Ovary (tissue), 9 donors: ENCODE measurements around the gene HJURP. TPM values are rescaled to one million over a fixed set of nuclear protein-coding genes. Genes with fewer than 3 reads are reported as not detected.
A peak's percentile ranks its signal among the peaks of the same experiment; 100 is the strongest.

Source experiments
- DNase-seq, 5 donors: peaks; one replicate each; pipeline ENCODE4 v3.0.0-alpha.2; 2019 to 2020
- H3K27ac ChIP-seq, 2 donors: fragments of 200-600 bp; one replicate each; pipeline versions ENCODE4 v1.5.1 to v1.8.0; 2019 to 2022
- H3K27me3 ChIP-seq: fragments of 200-600 bp; one replicate; pipeline ENCODE4 v1.8.0; 2022
- H3K36me3 ChIP-seq: fragments of 200-600 bp; sonication (generic); one replicate; pipeline ENCODE4 v1.5.1; 2019
- H3K4me1 ChIP-seq: one replicate; pipeline ENCODE4 v1.8.1; 2013; ENCODE audit warnings: mild to moderate bottlenecking, moderate library complexity; ENCODE audit not compliant: insufficient read depth
- H3K4me3 ChIP-seq: fragments of 200-600 bp; sonication (generic); one replicate; pipeline ENCODE4 v1.5.1; 2017
- H3K9me3 ChIP-seq, 2 donors: fragments of 200-600 bp in 1 of 2; sonication (generic) in 1 of 2; one replicate each; pipeline versions ENCODE4 v1.5.1 to v1.8.1; 2013 to 2019; ENCODE audit warnings: mild to moderate bottlenecking in 1 of 2, moderate library complexity in 1 of 2
- EP300 ChIP-seq: sonication (generic); formaldehyde crosslinking; IDR thresholded peaks from one replicate; pipeline ENCODE4 v1.6.1; 2017; ENCODE audit warnings: antibody characterized with exemption
- POLR2A ChIP-seq: fragments of 450-650 bp; IDR thresholded peaks from one replicate; pipeline ENCODE4 v1.6.1; 2017; ENCODE audit warnings: antibody characterized with exemption, mild to moderate bottlenecking, moderate library complexity
- WGBS, 3 donors: extraction: QIAGEN DNeasy Blood & Tissue Kit in 1 of 3; methylation state at CpG; one replicate each; pipeline versions ENCODE4 v1.1.5 to v1.1.7; 2013 to 2017; 5-methylcytosine and 5-hydroxymethylcytosine counted together
- intact Hi-C, 4 donors: fragments of 100-400 bp; cut with DNase I; formaldehyde crosslinking; loops; one replicate each; pipeline versions ENCODE4 v1.11.0 to v1.15.1; 2022 to 2023
- polyA plus RNA-seq, 2 donors: library from polyadenylated mRNA; stranded (reverse); fragments of 200-250 nt in 1 of 2; fragments of 350-450 nt in 1 of 2; fragmentation: Illumina TruSeq in 1 of 2; extraction: RNeasy Lipid Tissue Mini Kit (QIAGEN cat#74804) in 1 of 2; gene quantifications; one replicate each; pipeline ENCODE4 v1.2.3, GENCODE V29; 2013 to 2014
- total RNA-seq, 7 donors: library from RNA; depleted of rRNA in 2 of 7; stranded (reverse); fragments of >200 nt in 2 of 7; fragmentation: NEBNext Ultra II Directional in 3 of 7; extraction: Animal tissue kit (Norgen Biotek cat#: 25700) in 3 of 7; gene quantifications; one replicate each; pipeline versions ENCODE4 v1.1.0 to v1.2.4, GENCODE V29; 2016 to 2023
- TF ChIP-seq, protein P1 (sequence below), 3 donors: fragments of 450-650 bp in 2 of 3; fragments of 200-600 bp in 1 of 3; IDR thresholded peaks; one replicate each; pipeline versions ENCODE4 v1.5.1 to v1.8.0; 2016 to 2022; ENCODE audit warnings: antibody characterized with exemption in 3 of 3, mild to moderate bottlenecking in 1 of 3
- donor health status: DM: no; HTN: no; CAD: no; lungs with moderate emphysema.
- donor health status: DM: no; HTN: no; CAD: no.
- donor health status: Bipolar disorder and iron deficiency.
- donor health status: DM: yes; HTN: yes; CAD: no.
- donor health status: DM: no; HTN: no; CAD: no.
- donor health status: DM: yes; HTN: yes; CAD: no.

HJURP gene
- total and polyA plus RNA-seq, 9 donors = 0.07 to 1.5 (median 0.94) TPM; not detected in 4

DNA sequence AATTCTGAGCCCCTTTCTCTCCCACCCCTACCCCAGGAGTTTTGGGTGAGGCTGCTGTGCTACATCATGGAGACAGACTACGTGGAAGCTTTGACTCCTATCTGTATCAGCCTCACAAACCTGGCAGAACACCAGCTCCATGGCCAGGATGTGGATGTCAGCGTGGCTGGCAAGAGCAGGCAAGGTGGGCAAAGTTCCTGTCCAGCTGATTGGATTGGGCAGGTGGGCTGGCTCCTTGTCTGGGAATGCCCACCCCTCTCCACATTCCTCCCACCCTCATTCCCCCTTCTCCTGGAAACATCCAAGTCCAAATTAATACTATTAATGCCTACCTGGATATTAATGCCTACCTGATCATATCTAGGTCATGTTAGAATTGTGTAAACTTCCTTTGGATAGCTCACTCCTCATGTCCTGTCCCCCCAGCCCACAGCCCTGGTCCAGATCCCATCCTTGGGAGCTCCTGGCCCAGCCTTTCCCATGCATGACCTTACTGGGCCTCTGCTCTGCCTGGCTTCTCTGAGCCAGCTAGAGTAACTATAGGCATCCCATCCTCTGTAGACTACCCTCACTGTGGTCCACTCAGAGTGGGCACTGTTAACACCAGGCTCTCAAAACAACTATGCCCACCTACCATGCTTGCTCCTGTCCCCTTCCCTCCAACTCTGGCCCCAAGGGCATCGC lies 52.1 kb downstream of the HJURP start:
- H3K4me1 ChIP-seq = no peaks in the 10 kb centered on the region
- no peak overlapping the region for H3K27ac ChIP-seq
- H3K4me3 ChIP-seq = no peak overlapping the region
- intact Hi-C loops = no loop called here
- no peaks in the 10 kb centered on the region for H3K36me3 ChIP-seq
- no peaks in the 10 kb centered on the region for H3K9me3 ChIP-seq
- peak in 1 of 5 donors; percentile 17 for DNase-seq
- 46 to 70% (median 61%) methylated on average over 3 of the region's 3 CpGs for WGBS, 3 donors
- H3K27me3 ChIP-seq = no peaks in the 10 kb centered on the region
- TF ChIP-seq EP300 (no peak), POLR2A (no peak)
- TF ChIP-seq, protein P1, sequence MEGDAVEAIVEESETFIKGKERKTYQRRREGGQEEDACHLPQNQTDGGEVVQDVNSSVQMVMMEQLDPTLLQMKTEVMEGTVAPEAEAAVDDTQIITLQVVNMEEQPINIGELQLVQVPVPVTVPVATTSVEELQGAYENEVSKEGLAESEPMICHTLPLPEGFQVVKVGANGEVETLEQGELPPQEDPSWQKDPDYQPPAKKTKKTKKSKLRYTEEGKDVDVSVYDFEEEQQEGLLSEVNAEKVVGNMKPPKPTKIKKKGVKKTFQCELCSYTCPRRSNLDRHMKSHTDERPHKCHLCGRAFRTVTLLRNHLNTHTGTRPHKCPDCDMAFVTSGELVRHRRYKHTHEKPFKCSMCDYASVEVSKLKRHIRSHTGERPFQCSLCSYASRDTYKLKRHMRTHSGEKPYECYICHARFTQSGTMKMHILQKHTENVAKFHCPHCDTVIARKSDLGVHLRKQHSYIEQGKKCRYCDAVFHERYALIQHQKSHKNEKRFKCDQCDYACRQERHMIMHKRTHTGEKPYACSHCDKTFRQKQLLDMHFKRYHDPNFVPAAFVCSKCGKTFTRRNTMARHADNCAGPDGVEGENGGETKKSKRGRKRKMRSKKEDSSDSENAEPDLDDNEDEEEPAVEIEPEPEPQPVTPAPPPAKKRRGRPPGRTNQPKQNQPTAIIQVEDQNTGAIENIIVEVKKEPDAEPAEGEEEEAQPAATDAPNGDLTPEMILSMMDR (IDR thresholded peaks at IDR 0.05) = no peak

DNA sequence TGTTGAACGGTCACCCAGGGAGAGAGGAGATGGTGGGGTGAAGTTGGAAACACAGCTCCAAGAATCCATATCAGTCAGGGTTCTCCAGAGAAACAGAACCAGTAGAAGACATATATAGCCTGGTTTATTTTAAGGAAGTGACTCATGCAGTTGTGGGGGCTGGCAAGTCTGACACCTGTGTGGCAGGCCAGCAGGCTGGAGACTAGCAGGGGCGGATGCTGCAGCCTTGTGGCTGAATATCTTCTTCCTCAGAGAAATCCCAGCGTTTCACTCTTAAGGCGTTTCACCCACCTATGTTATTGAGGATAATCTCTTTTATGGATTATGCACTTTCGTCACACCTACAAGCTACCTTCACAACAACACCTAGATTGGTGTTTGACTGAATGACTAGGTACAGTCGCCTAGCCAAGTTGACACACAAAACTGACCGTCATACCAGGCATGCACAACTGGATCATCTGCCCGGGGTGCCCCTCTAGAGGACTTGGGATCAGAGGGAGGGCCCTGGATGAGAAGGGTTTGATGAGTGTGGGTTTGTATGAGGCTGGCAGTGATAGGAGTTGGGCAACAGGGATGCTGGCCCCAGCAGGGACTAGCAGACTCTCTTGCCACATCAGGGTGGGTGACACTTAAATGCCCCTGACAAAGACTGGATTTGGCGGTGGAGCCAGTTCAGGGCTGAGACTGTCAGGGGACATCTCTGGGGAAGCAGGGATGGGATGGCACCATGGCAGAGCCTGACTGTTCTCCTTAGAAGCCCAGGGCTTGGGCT lies 52.8 kb downstream of the HJURP start:
- 74 to 79% (median 77%) methylated on average over 9 of the region's 9 CpGs for WGBS, 3 donors
- H3K9me3 ChIP-seq = no peaks in the 10 kb centered on the region
- TF ChIP-seq EP300 (no peak), POLR2A (no peak)
- TF ChIP-seq, protein P1 (IDR thresholded peaks at IDR 0.05) = no peak
- H3K36me3 ChIP-seq = no peaks in the 10 kb centered on the region
- H3K27me3 ChIP-seq = no peaks in the 10 kb centered on the region
- intact Hi-C loops = no loop called here
- H3K4me1 ChIP-seq = no peaks in the 10 kb centered on the region
- no peak overlapping the region for H3K27ac ChIP-seq
- H3K4me3 ChIP-seq = no peak overlapping the region
- DNase-seq = peak in 2 of 5 donors; percentile 3 to 7

DNA sequence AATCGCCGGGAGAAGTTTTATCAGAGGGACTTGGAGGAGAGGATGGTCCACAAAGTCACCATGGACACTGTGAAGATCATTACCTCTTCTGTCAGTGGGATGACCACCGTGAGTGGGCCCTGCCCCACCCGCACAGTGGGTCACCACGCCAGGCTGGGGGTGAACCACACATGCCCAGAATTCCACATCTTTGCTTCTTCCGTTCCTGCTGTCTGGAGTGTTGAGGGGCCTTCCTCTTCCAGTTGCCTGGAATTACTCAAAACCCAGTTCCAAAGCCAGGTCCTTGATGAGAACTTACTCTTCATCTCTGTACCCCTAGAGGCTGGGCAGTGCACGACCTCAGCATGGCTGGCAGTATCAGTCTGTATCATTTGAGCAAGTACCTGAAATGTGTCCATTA lies 54.1 kb downstream of the HJURP start:
- intact Hi-C loops = no loop called here

DNA sequence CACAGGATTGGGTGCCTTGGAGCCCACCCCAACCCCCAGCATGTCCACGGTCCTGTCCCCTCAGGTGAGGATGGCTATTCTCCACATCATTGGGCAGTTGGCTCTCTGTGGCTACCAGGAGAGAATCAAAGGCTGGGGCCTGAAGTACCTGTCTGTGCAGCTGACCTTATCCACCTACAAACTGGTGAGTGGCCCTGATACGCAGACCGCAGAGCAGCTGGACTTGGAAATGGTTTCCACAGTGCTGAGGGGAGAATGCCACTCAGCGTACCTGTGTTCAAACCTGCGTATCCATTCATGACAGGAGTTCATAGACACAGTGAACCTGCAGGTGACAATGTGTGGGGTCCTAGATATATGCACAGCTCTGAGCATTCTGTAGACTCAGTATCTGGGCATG lies 54.6 kb downstream of the HJURP start:
- 39 to 82% (median 42%) methylated on average over 5 of the region's 5 CpGs for WGBS, 3 donors
- no peaks in the 10 kb centered on the region for H3K4me1 ChIP-seq
- TF ChIP-seq, protein P1 (IDR thresholded peaks at IDR 0.05) = no peak
- TF ChIP-seq EP300 (no peak), POLR2A (no peak)
- DNase-seq = peak in 2 of 5 donors; percentile 3 to 7
- intact Hi-C loops = no loop called here
- no peak overlapping the region for H3K4me3 ChIP-seq
- H3K27ac ChIP-seq = no peak overlapping the region
- H3K9me3 ChIP-seq = no peaks in the 10 kb centered on the region
- H3K27me3 ChIP-seq = no peaks in the 10 kb centered on the region
- no peaks in the 10 kb centered on the region for H3K36me3 ChIP-seq

More for the DNA sequence above, 54.1 kb downstream of the HJURP start:
- H3K9me3 ChIP-seq = no peaks in the 10 kb centered on the region
- no peaks in the 10 kb centered on the region for H3K27me3 ChIP-seq
- peak in 1 of 5 donors; percentile 9 for DNase-seq
- TF ChIP-seq POLR2A (no peak), EP300 (no peak)
- TF ChIP-seq, protein P1 (IDR thresholded peaks at IDR 0.05) = no peak
- no peaks in the 10 kb centered on the region for H3K36me3 ChIP-seq
- H3K27ac ChIP-seq = no peak overlapping the region
- WGBS, 3 donors = 71 to 79% (median 78%) methylated on average over 7 of the region's 7 CpGs
- H3K4me1 ChIP-seq = no peaks in the 10 kb centered on the region
- no peak overlapping the region for H3K4me3 ChIP-seq
